H1 (cell line): ENCODE measurements around the gene DNAJB14. TPM values are rescaled to one million over a fixed set of nuclear protein-coding genes. Genes with fewer than 3 reads are reported as not detected.

Experiments
- SIN3A ChIP-seq, 2 experiments: IDR thresholded peaks in 1 of 2; conservative IDR thresholded peaks in 1 of 2; 2 replicates each; pipeline ENCODE4 v1.6.1; 2011 to 2012; ENCODE audit warnings: low read length in 2 of 2, improper control_type of control experiment in 1 of 2, low read depth in 1 of 2, mild to moderate bottlenecking in 1 of 2
- YY1 ChIP-seq: IDR thresholded peaks from 2 replicates; pipeline ENCODE4 v1.6.1; 2011; ENCODE audit warnings: low read depth, mild to moderate bottlenecking, low read length
- polyA plus RNA-seq, 7 experiments: library from polyadenylated mRNA; depleted of rRNA in 3 of 7; stranded (reverse) in 5 of 7; unstranded in 2 of 7; fragments of >200 nt in 5 of 7; fragments of 200-250 nt in 2 of 7; gene quantifications; 1 replicate in 5 of 7; 2 replicates in 1 of 7; 4 replicates in 1 of 7; pipeline versions ENCODE4 v1.2.1 to v1.2.3, GENCODE V29; 2011 to 2013; ENCODE audit warnings: missing spikeins in 2 of 7, mixed read lengths in 2 of 7
- total RNA-seq: library from RNA; stranded (reverse); fragmentation: NEBNext Ultra II Directional; extraction: Animal tissue kit (Norgen Biotek cat#: 25700); gene quantifications from 2 replicates; pipeline ENCODE4 v1.2.1, GENCODE V29; 2021

DNAJB14 gene
- total and polyA plus RNA-seq, 2 of the 8 experiments (the other 6 are each of a cell fraction or from before 2014, with no cell fraction given) = 3.4 to 35.4 TPM

DNA sequence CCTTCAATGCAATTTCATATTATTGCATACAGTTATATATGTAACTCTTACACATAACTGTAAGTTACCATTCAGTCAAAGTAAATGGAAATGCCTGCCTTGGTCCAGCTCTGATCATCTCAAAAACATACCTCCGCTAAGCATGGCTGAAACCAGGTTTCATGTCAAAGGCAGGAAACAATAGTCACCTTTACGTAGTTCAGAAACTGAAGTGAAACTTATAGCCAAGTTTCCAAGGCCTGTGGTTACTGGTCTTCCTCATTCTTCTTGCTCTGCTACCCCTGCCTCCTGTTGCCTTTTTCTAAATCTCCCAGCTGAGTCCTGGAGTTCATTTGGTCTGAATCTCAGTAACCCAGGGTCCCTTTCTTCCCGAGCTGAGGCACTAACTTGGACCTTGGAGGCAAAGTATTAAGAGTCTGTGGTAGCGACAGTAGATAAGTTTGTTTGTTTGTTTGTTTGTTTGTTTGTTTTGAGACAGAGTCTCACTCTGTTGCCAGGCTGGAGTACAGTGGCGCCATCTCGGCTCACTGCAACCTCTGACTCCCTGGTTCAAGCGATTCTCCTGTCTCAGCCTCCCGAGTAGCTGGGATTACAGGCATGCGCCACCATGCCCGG lies 98.9 kb downstream of the DNAJB14 start (continued):
- TF ChIP-seq YY1 = no peak
- no peak for TF ChIP-seq SIN3A (conservative IDR thresholded peaks at IDR 0.05 in 1 of 2, IDR thresholded peaks at IDR 0.05 in 1 of 2; ENCODE audit: low read depth in 1 of 2, low read length in 2 of 2)
